ENCODE measurements around the gene C20orf202. TPM values are rescaled to one million over a fixed set of nuclear protein-coding genes. Genes with fewer than 3 reads are reported as not detected.

The C20orf202 gene
- total and polyA plus RNA-seq, 2 experiments from 2014 or later = not detected

- peaks cover 16% of the 10 kb centered on the region; the same call in 2 of the 3 replicates for H3K36me3 Mint-ChIP-seq (ENCODE audit: low read depth)
- ATAC-seq = no peak
Measured at GRCh38 chr20:1154226-1154625, 49.0 kb upstream of the C20orf202 start.

More at GRCh38 chr20:1154226-1154625, 49.0 kb upstream of the C20orf202 start:
- TF ChIP-seq ZNF331 (CRISPR knock-in tag; IDR thresholded peaks at IDR 0.05; ENCODE audit: low read depth) = no peak
- TF ChIP-seq CTCF (conservative IDR thresholded peaks at IDR 0.05; ENCODE audit: low read depth in 2 of 2) = no peak
- TF ChIP-seq NANOG (IDR thresholded peaks at IDR 0.05; ENCODE audit: borderline replicate concordance) = no peak
- no peak for TF ChIP-seq ZNF114 (CRISPR knock-in tag; IDR thresholded peaks at IDR 0.05)
- no peak for TF ChIP-seq ZNF462 (CRISPR knock-in tag; IDR thresholded peaks at IDR 0.05)
- no peak for TF ChIP-seq POLR2AphosphoS5 (IDR thresholded peaks at IDR 0.05; ENCODE audit: low read depth)
- TF ChIP-seq JUNB (IDR thresholded peaks at IDR 0.05; ENCODE audit: unreplicated experiment) = no peak
- TF ChIP-seq STAT1 (IDR thresholded peaks at IDR 0.05; ENCODE audit: unreplicated experiment) = no peak
- no peak for TF ChIP-seq ETS1 (IDR thresholded peaks at IDR 0.05)
- no peak for TF ChIP-seq CREB1 (CRISPR knock-in tag; IDR thresholded peaks at IDR 0.05; ENCODE audit: low read depth)
- no peak for TF ChIP-seq REST (IDR thresholded peaks at IDR 0.05; ENCODE audit: unreplicated experiment)
- TF ChIP-seq EZH2 (IDR thresholded peaks at IDR 0.05; ENCODE audit: low read depth, unreplicated experiment) = no peak
- TF ChIP-seq EZH2phosphoT487 (IDR thresholded peaks at IDR 0.05; ENCODE audit: unreplicated experiment) = no peak
- Mint-ChIP-seq H3K4me1 (no peaks in the 10 kb centered on the region), H3K4me3 (no peak overlapping the region), H3K27ac (no peak overlapping the region), H3K27me3 (ENCODE audit: insufficient read depth, low read depth, poor library complexity) (no peaks in the 10 kb centered on the region), H3K9me3 (no peaks in the 10 kb centered on the region)
- Histone ChIP-seq H4K20me1 (replicated peaks; ENCODE audit: insufficient read depth) (peaks cover 4% of the 10 kb centered on the region; the same call in 1 of the 2 replicates), H3K36me3 (ENCODE audit: insufficient read depth) (no peaks in the 10 kb centered on the region), H3K27ac (ENCODE audit: low read depth) (no peak overlapping the region), H3K4me2 (no peak overlapping the region), H3K4me3 (no peak overlapping the region), H3K27me3 (ENCODE audit: insufficient read depth) (no peaks in the 10 kb centered on the region), H3K4me1 (ENCODE audit: insufficient read depth) (no peaks in the 10 kb centered on the region), H2AFZ (no peak overlapping the region), H3K79me2 (replicated peaks; ENCODE audit: insufficient read depth) (no peaks in the 10 kb centered on the region), H3K9me2 (ENCODE audit: insufficient read depth) (no peaks in the 10 kb centered on the region), H3F3A (replicated peaks; ENCODE audit: low read depth) (no peaks in the 10 kb centered on the region)
- DNase-seq (ENCODE audit: low spot score) = no peak
